Measurements from ENCODE around the gene JADE2. TPM values are rescaled to one million over a fixed set of nuclear protein-coding genes. Genes with fewer than 3 reads are reported as not detected.

The JADE2 gene
- total RNA-seq, 1 experiment from 2014 or later, result 39.9 TPM

- no peak for ATAC-seq
These were observed 15.6 kb downstream of the JADE2 start for GRCh38 chr5:134540747-134541733.

More at GRCh38 chr5:134540747-134541733, 15.6 kb downstream of the JADE2 start:
- H3K4me3 ChIP-seq (replicated peaks in 1 of 2; ENCODE audit: low read depth in 1 of 2, low read length in 2 of 2), result no peak overlapping the region
- no peak for DNase-seq (ENCODE audit: low read depth, low spot score)
- intact Hi-C loops (cut with micrococcal nuclease), result no loop called here
- BruUV-seq (replicated peaks), result TSS peak; percentile 17
- no peaks in the 10 kb centered on the region for H3K4me1 ChIP-seq (ENCODE audit: control insufficient read depth in 1 of 2, insufficient read depth in 2 of 2, low read length in 2 of 2)
- H3K79me2 ChIP-seq (ENCODE audit: insufficient read depth, low read length), result no peaks in the 10 kb centered on the region
- H3K9ac ChIP-seq (ENCODE audit: low read length), result no peak overlapping the region
- no peaks in the 10 kb centered on the region for H3K9me3 ChIP-seq (ENCODE audit: control insufficient read depth in 1 of 2, insufficient read depth in 1 of 2, low read depth in 1 of 2, low read length in 2 of 2)
- H3K27ac ChIP-seq (ENCODE audit: low read depth, low read length), result no peak overlapping the region
- H3K36me3 ChIP-seq (ENCODE audit: control insufficient read depth in 1 of 2, insufficient read depth in 2 of 2, low read length in 2 of 2), result peaks cover 2 to 11% of the 10 kb centered on the region in 2 experiments; a peak in 3 of 4 replicates
- RAD21 ChIA-PET (ENCODE audit: low non-redundant PET in 1 of 2, low total read pairs in 2 of 2, uncharacterized antibody in 2 of 2, unreplicated experiment in 2 of 2), result no interaction called here
- POLR2A ChIA-PET, result no interaction called here
- H4K20me1 ChIP-seq (ENCODE audit: insufficient read depth), result no peaks in the 10 kb centered on the region
- H3K27me3 ChIP-seq (ENCODE audit: insufficient read depth, low read length), result no peaks in the 10 kb centered on the region
- no peaks in the 10 kb centered on the region for H3K9me2 ChIP-seq (ENCODE audit: insufficient read depth)
- TF ChIP-seq FOSL1 (IDR thresholded peaks at IDR 0.05; ENCODE audit: low read depth), result no peak
- no peak for TF ChIP-seq TCF7L2 (IDR thresholded peaks at IDR 0.05; ENCODE audit: borderline replicate concordance, extremely low read depth, insufficient read depth, insufficient read length)
- TF ChIP-seq, protein P1, sequence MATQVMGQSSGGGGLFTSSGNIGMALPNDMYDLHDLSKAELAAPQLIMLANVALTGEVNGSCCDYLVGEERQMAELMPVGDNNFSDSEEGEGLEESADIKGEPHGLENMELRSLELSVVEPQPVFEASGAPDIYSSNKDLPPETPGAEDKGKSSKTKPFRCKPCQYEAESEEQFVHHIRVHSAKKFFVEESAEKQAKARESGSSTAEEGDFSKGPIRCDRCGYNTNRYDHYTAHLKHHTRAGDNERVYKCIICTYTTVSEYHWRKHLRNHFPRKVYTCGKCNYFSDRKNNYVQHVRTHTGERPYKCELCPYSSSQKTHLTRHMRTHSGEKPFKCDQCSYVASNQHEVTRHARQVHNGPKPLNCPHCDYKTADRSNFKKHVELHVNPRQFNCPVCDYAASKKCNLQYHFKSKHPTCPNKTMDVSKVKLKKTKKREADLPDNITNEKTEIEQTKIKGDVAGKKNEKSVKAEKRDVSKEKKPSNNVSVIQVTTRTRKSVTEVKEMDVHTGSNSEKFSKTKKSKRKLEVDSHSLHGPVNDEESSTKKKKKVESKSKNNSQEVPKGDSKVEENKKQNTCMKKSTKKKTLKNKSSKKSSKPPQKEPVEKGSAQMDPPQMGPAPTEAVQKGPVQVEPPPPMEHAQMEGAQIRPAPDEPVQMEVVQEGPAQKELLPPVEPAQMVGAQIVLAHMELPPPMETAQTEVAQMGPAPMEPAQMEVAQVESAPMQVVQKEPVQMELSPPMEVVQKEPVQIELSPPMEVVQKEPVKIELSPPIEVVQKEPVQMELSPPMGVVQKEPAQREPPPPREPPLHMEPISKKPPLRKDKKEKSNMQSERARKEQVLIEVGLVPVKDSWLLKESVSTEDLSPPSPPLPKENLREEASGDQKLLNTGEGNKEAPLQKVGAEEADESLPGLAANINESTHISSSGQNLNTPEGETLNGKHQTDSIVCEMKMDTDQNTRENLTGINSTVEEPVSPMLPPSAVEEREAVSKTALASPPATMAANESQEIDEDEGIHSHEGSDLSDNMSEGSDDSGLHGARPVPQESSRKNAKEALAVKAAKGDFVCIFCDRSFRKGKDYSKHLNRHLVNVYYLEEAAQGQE (IDR thresholded peaks at IDR 0.05; ENCODE audit: low read depth), result no peak
- no peak for TF ChIP-seq POLR2A (IDR thresholded peaks at IDR 0.05; ENCODE audit: borderline replicate concordance, extremely low read depth, insufficient read depth, insufficient read length)
- no peak for TF ChIP-seq ZBTB33 (IDR thresholded peaks at IDR 0.05; ENCODE audit: extremely low read depth, insufficient replicate concordance, low read length)
- TF ChIP-seq POLR2AphosphoS5 (IDR thresholded peaks at IDR 0.05; ENCODE audit: low read depth, low read length), result no peak
- no peak for TF ChIP-seq SIN3A (IDR thresholded peaks at IDR 0.05; ENCODE audit: low read depth)
- CTCF ChIA-PET, result interaction anchor here (1.7 kb wide), 1 partner anchor 47 kb away, joined by 5 read pairs; no protein-coding TSS in a partner anchor
- no peak overlapping the region for H3K4me2 ChIP-seq (ENCODE audit: low read length)
- H2AFZ ChIP-seq (ENCODE audit: low read depth, low read length, poor library complexity, severe bottlenecking), result no peak overlapping the region
